NB4 (cell line): ENCODE results near the gene DLG5.

Experiments used
- DNase-seq: peaks from one replicate; pipeline ENCODE4 v3.0.0; 2010; ENCODE audit warnings: low read depth
- H3K4me3 ChIP-seq: one replicate; pipeline ENCODE4 v1.5.1; 2011; ENCODE audit warnings: mild to moderate bottlenecking, low read depth, low read length, moderate library complexity
- MYC ChIP-seq: IDR thresholded peaks from 2 replicates; pipeline ENCODE4 v1.6.1; 2011; ENCODE audit warnings: low read depth, low read length
- POLR2A ChIP-seq: IDR thresholded peaks from 2 replicates; pipeline ENCODE4 v1.6.1; 2011; ENCODE audit warnings: mild to moderate bottlenecking; ENCODE audit not compliant: insufficient read length; ENCODE audit errors: extremely low read depth
- TF ChIP-seq, protein P1 (sequence below): IDR thresholded peaks from 2 replicates; pipeline ENCODE4 v1.6.1; 2011; ENCODE audit warnings: low read depth, low read length
- TF ChIP-seq, protein P2 (sequence below): IDR thresholded peaks from one replicate; pipeline ENCODE4 v1.5.1; 2012; ENCODE audit warnings: low read depth, low read length

DLG5 gene

DNA sequence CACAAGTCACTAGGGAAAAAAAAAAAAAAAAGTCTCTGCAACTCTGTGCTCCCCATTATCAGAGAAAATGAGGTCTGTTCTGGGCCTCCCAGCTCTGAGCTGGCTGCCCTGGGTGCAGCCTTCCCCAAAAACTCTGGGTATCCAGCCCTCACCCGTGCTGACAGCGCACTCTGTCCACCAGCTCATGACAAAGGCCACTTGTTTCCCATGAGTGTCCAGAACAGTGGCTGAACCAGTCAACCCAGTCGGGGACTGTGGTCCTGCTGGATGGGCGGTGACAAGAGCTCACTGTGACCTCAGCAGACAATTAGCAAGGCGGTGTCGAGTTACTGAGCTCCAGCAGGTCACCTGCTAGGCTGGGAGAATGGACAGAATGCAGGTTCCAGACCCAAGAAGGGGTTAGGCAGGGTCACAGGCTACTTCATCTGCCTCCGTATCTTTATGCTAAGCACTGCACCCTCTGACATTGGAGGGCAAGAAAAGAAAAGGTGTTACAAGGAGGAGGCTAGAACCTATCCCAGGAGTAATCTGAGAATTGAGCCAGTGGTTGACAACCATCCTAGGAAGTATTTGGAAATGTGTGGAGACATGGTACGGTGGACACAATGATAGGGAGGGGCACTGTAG is 37.2 kb downstream of the DLG5 start:
- H3K4me3 ChIP-seq = no peak overlapping the region
- DNase-seq = no peak
- TF ChIP-seq POLR2A (no peak), MYC (no peak)
- TF ChIP-seq, protein P1, sequence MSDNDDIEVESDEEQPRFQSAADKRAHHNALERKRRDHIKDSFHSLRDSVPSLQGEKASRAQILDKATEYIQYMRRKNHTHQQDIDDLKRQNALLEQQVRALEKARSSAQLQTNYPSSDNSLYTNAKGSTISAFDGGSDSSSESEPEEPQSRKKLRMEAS = no peak
- TF ChIP-seq, protein P2, sequence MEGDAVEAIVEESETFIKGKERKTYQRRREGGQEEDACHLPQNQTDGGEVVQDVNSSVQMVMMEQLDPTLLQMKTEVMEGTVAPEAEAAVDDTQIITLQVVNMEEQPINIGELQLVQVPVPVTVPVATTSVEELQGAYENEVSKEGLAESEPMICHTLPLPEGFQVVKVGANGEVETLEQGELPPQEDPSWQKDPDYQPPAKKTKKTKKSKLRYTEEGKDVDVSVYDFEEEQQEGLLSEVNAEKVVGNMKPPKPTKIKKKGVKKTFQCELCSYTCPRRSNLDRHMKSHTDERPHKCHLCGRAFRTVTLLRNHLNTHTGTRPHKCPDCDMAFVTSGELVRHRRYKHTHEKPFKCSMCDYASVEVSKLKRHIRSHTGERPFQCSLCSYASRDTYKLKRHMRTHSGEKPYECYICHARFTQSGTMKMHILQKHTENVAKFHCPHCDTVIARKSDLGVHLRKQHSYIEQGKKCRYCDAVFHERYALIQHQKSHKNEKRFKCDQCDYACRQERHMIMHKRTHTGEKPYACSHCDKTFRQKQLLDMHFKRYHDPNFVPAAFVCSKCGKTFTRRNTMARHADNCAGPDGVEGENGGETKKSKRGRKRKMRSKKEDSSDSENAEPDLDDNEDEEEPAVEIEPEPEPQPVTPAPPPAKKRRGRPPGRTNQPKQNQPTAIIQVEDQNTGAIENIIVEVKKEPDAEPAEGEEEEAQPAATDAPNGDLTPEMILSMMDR = no peak

DNA sequence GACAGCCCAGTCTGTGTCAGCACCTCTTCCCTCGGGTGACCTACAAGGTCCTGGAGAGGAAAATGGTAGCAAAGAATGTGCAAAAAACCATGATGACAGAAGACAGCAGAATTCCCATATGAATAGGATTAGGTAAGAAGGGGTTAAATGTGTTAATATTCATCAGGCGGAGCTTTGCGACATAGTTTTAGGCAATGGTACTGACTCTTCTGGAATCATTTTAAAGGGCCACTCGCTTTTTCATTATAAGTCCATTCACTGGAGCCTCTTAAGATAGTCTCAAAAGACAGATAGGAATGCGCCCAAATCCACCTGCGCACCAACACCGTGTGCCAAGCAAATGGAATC is 38.2 kb downstream of the DLG5 start:
- TF ChIP-seq, protein P2 = no peak
- TF ChIP-seq MYC = no peak
- TF ChIP-seq, protein P1 = no peak
- TF ChIP-seq POLR2A = no peak
- DNase-seq = no peak
- H3K4me3 ChIP-seq = no peak overlapping the region

DNA sequence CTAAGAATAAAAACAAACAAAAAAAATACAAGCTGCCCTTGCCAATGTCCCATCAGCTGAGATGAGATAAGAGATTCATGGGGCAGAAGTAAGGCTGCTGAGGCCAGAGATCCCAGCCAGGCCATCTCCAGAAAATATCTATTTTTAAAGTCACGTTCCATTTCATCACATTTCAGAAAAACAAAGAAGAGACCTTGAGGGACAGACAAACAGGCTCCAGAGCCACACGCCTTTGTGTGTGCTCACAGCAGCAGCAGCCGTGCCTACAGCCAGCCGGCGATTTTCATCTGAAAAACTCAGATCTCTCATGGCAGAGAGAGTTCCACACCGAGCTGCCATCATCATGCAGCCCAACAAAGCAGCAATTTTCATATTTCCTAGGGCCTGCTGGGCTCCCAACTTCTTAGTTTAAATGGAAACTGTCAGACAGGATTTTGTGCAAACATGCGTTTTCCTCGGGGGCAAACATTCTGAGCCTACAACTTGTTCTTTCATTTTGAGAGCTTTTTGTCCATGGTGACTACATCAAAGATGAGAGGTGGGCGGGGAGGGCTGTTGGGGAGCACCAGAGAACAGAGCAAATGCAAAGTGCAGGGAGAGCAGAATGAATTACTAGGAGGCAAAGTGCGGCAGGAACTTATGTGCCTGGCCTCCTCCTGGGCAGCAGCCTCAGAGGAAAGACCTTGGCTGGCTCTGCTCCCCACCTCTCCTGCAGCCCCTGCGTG is 38.8 kb downstream of the DLG5 start:
- no peak for DNase-seq
- H3K4me3 ChIP-seq = no peak overlapping the region
- TF ChIP-seq MYC (no peak), POLR2A (no peak)
- TF ChIP-seq, protein P1 = no peak
- TF ChIP-seq, protein P2 = no peak

DNA sequence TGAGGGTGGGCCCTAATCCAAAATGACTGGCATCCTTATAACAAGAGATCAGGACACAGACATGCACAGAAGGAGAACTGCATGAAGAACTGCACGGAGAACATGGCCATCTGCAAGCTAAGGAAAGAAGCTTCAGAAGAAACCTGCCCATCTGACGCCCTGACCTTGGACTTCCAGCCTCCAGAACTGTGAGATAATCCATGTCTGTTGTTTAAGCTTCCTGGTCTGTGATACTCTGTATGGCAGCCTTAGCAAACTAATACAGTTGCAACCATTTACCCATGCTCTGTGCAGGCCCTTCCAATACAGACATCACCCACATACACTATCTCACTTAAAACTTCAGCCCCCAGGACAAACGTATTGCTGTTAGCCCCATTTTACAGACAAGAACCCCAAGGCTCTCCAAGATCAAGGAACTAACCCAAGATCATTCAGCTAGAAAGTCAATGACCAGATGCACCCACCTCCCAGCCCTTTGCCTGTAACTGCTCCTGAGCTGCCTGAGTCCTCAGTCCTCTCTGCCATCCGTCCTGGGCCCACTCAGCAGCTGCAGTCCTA is 39.7 kb downstream of the DLG5 start:
- TF ChIP-seq, protein P1 = no peak
- TF ChIP-seq, protein P2 = no peak
- TF ChIP-seq POLR2A (no peak), MYC (no peak)
- no peak overlapping the region for H3K4me3 ChIP-seq
- DNase-seq = no peak

DNA sequence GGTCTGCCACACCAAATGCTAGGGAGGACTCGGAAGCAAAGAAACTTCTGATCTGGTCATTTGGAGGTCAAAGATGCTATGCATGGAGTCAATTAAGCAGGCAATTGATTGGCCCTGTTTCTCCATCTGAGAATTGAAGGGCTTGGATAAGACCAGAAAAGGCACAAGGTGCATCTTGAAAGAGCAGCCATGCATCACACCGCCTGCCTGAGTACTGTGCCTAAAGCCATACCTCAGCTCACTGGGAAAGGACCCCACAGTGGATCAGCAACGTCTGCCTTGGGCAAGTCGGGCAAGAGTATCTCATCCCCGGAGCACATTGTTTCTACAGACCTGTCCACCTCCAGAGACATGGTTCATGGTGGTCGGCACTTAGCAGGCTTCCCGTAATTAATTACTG is 42.4 kb downstream of the DLG5 start:
- no peak for DNase-seq
- H3K4me3 ChIP-seq = no peak overlapping the region
- TF ChIP-seq, protein P1 = no peak
- TF ChIP-seq POLR2A = no peak
- no peak for TF ChIP-seq MYC
- TF ChIP-seq, protein P2 = no peak
